HL-60/S4 treated with retinoic acid at 250 ng/mL for 4 days and 3 days (cell line): ENCODE measurements around the gene NIPAL4.
"Not testable (repeated sequence)": the region's sequence is repeated elsewhere in the genome, so short reads cannot be mapped to it uniquely, and the experiment has no call there.

Source experiments
- in situ Hi-C: fragments of 300-500 bp; cut with MboI; formaldehyde crosslinking; loops from 2 replicates; pipeline ENCODE4 v1.7.0; 2022; ENCODE audit warnings: low sequenced_read_pairs

The NIPAL4 gene

GRCh38 chr5:157463081-157463480 is 3.1 kb downstream of the NIPAL4 start:
- in situ Hi-C loops = no loop called here

GRCh38 chr5:157463621-157464518 is 3.9 kb downstream of the NIPAL4 start:
- in situ Hi-C loops = no loop called here

DNA sequence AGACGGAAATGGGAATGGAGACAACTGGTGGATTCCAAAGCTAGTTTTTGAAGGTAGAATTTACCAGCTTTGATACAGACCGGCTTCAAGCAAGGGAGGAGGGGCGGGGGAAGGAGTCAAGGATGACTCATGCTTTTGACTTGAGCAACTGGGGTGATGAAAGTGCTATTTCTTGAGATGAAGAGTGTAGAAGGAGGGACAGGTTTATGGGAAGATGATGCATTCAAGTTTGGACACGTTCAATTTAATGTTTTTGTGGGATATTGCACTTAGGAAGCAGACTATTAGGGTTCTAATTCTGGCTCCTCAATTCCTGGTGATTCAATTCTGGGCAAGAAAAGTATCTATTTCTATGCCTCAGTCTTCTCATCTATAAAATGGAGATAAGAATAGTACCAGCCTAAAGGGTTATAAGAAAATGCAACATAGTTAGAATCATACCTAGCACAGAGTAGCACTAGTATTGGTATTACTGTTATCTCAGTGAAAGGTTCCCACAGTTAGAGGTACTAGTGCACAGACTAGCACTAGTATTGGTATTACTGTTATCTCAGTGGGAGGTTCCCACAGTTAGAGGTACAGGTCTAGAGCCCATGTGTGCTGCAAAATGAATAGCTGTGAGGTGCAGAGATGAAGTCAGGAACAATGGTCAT is 4.6 kb downstream of the NIPAL4 start:
- in situ Hi-C loops = no loop called here

DNA sequence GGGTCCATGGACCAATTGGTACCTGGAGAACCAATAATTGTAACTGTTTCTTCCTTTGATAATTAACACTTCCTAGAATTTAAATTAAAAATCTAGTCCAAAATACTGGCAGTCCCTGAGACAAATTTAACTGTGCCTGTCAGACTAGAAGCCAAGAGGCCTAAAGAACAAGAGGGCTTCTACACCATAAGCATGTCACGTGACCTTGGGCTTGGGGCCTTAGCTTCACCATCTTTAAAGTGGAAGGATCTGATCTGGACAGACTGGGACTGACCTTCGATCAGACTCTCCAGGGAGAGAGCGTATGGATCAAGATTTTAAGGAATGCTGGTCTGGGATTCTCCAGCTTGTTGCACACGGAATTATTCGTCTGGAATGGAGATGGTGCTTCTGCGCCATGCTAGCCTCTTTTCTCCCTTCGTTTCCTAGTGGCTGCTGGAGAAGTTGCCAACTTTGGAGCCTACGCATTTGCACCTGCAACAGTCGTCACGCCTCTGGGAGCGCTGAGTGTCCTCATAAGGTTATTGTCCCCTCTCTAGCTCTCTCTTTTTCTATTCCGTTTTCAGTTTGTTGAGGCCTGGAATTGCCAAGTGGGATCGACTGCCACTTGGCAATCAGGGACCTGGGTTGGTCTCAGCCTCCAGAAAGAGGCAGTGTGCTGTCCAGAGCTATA is 8.4 kb downstream of the NIPAL4 start:
- in situ Hi-C loops = no loop called here

- in situ Hi-C loops = no loop called here
Observed at GRCh38 chr5:157469073-157469472, 9.1 kb downstream of the NIPAL4 start.

DNA sequence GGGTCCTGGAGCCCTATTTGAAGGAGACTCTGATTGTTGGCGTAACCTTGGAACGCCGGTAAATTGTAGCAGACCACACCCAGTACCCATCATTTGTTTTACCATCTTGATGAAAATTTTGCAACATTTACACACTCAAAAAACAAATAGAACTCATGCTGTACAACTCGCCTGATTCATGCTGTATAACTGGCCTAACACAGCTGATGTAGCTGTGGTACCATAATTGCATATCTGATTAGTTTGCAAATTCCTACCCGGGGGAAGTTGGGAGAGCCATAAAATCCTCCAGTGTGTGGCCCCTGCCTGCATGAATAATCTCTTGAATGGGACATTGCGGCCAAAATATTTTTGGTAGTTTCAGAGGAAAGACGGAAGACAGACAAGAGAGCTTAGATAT is 9.7 kb downstream of the NIPAL4 start:
- in situ Hi-C loops = no loop called here

GRCh38 chr5:157470631-157471030 is 10.6 kb downstream of the NIPAL4 start:
- in situ Hi-C loops = no loop called here

DNA sequence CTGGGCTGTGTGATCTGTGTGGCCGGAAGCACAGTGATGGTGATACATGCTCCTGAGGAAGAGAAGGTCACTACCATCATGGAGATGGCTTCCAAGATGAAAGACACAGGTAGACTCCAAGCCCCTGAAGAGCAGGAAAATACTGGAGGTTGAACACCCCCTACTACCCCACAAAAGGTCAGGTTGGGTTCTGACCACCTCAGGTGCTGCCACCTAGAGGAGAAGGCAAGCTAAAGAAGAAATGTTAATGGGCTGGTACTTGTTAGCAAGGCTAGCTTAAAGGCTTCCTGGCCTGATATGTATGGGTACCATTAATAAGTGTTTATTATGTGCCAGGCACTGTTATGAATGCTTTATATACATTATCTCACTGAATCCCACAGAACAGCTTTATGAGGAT is 11.7 kb downstream of the NIPAL4 start:
- in situ Hi-C loops = no loop called here

- in situ Hi-C loops = no loop called here
Observed at GRCh38 chr5:157473383-157474320, 13.6 kb downstream of the NIPAL4 start.

DNA sequence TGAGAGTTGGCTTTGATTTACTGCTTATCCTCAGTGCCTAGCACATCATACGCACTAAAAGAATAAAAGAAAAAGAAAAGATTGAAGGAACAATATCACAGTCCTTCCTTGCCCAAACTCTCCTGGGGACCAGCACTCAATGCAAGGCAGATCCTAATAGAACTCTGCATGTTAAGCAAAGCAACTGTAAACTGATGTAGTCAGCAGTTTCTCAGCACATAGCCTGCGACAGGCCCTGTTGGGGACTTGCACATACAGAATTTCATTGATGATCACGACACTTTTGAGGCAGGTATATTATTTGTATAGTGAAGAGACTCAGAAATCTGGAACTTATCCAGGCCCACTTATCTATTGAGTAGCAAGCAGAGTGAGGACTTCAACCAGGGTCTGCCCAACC is 15.4 kb downstream of the NIPAL4 start:
- in situ Hi-C loops = no loop called here

DNA sequence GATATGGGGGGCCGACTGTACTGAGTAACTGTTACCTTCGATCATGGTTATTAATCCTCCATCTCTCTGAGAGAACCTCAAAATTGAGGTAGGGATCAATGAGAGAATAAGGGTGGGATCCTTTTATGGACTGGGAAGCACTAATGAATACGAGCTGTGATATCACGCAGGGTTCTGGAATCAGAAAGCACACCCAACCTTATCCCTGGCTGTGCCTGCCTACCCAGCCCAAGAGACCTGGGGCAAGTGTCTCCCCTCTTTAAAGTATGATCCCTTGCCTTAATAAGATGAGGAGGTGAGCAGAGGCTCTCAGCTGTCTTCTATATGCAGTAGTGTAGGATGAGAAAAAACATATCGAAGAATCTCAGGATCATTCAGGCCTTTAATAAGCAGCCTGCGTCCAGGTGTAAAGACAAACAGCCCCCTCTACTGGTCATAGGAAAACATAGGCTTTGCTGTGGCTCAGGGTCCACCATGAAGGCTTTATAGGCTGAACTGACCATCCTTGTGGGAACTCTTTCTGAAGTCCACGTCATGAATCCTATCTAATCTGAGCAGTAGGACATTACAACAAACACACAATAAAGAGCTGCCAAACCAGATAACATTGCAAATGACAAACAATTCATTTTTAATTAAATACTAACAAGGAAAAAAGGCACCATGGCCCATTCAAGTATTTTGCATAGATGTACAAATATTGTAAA is 16.8 kb downstream of the NIPAL4 start:
- in situ Hi-C loops = no loop called here

DNA sequence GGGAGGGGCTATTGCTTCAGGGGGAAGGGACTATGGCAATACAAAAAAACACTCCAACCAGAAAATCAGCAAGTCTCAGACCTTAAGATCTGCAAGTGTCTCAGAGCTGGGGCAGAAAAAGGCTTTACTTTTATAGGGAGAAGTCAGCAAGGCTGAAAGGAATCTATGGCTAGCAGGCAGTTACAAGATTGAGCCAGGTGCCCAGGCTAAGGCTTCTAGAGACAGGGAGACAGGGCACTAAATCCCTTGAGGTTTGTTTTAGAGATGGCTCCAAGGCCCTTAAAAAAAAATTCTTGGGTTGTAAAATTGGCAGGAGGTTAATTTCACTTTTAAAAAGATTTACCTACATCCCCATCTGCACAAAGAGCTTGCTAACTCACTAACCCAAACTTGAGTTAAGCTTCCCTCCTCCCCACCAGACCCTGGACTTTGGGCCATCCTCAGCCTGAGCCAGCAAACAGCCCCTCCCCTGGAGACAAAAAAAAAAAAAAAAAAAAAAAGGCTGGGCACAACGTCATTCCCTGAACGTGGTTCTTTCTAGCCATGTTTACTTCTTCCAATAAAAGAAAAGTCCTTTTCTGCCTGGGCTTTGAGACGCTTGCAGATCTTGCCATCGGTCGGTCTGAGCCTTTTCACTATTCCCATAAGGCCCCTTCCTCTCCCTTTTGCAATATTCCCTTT is 17.9 kb downstream of the NIPAL4 start:
- in situ Hi-C loops = no loop called here

DNA sequence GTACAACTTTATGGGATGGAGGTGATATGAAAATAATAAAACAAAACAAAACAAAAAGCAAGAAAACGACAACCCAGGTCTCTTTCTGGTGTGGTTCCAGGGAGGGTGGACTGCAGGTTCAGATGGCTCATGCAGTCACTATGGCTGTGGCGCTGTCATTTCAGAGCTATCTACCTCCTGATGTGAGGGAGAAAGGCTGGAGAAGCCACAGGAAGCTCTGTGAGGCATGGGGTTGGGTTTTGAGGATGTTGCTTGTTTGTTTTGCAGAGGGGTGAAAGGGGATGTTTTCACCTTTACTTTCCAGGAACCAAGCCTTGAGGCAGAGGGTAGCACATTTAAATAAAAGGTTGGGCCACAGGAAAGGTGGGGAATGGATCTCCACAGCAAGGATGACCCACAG is 18.7 kb downstream of the NIPAL4 start:
- in situ Hi-C loops = no loop called here

GRCh38 chr5:157479166-157479565 is 19.2 kb downstream of the NIPAL4 start:
- in situ Hi-C loops = no loop called here

DNA sequence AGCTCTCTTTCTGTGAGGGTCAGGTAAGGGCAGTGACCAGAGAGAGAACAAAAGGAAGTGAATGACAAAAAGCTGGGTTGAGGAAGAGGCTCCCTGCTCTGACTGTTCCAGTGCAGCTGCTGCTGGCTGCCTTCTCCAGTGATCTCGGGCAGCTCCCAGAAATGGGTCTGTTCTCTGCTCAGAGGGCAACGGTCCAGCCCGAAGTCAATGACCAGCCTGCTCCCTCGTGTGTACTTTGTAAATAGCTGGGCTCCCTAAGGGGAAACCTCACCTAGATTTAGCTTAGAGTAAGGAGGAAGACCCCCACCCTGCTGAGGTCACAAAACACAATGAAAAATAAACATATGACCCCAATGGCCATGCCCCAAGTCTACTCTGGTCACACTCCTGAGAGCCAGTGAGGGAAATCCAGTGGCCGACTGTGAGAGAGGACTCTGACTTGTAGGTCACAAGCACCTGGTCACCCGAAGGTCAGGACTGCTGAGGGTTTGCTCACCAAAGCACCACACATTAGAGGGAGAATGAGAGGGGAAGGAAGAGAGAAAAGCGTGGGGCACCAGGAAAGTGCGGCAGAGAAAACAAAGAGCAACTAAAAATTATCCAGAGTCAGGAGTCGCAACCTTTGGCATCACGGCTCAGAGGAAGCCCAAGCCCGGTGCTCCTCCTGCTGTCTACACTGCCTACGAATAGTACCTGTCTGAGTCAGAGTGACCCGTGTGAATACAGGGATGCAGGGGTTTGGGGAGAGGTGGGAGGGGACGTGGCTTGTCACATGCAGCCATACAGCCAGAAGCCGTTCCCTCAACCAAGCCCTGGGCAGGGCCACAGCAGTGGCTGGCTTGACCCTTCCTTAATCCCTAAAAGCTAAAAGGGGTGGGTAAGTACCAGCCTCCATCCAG is 19.8 kb downstream of the NIPAL4 start:
- in situ Hi-C loops = no loop called here

- in situ Hi-C loops = no loop called here
Observed at GRCh38 chr5:157481265-157481664, 21.3 kb downstream of the NIPAL4 start.

DNA sequence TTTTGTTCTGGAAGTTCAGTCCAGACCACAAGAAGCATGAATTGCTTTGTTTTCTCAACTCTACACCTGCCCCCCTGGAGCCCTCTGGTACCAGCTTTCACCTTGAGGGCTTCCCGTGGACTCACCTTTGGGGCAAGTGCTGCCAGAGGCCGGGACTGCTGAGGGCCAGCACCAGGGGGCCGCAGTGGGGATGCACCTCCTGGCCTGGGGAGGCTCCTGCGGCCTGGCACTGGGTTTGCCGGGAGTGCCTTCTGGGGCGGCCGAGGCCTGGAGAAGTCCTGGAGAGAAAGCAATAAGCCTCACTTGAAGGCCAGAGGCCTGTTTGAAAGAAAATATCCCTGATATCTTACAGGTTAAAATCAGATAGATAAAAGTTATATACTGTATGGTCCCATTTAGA is 21.7 kb downstream of the NIPAL4 start:
- in situ Hi-C loops = no loop called here

DNA sequence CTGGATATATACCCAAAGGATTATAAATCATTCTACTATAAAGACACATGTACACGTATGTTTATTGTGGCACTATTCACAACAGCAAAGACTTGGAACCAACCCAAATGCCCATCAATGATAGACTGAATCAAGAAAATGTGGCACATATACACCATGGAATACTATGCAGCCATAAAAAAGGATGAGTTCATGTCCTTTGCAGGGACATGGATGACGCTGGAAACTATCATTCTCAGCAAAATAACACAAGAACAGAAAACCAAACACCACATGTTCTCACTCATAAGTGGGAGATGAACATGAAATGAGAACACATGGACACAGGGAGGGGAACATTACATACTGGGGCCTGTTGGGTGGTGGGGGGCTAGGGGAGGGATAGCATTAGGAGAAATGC is 22.7 kb downstream of the NIPAL4 start:
- in situ Hi-C loops = not testable (repeated sequence)

DNA sequence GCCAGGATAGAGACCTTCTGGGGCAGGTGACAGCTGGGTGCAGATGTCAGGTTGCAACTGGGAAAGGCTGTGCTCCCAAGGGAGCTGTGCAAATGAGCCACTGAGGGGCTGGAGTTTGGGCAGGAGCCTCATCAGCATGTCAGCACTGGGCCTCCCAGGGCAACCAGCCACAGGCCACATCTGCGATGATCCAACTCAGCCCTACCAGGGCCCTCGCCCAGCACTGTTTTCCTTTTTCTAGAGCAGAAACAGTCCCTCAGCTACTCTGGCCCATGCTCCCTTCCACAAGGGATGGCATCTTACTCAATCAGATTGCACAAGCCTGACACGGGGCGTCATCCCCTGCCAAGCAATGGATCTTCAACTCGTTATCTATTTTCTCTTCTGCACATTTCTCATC is 24.8 kb downstream of the NIPAL4 start:
- in situ Hi-C loops = no loop called here
